Hematopoietic multipotent progenitor cell treated with erythropoietin and hydrocortisone succinate and interleukin-3 and kit ligand, for 4 days (in vitro differentiated cells): ENCODE results near the gene SLC30A7.

Experiments used
- DNase-seq: peaks from one replicate; pipeline ENCODE4 v3.0.0-alpha.2; 2015

Gene SLC30A7

DNA sequence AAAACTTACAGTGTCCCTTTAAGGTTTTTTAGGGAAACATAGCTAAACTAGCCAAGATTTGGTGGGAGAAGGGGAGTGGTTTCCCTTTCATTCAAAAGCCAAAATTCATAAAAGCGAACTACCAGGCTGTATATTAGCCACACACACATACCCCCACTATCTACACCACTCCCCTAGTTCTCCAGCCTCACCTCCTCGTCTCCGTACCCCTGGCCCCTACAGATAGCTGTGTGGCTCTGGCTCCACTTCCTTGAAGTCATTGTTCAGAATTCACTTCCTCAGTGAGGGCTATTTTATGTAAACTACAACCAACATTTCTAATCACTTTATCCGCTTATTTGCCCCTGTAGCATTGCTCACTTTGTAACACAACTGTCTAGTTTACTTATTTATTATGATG is 135.0 kb downstream of the SLC30A7 start:
- peak; percentile 61 for DNase-seq
